AG10803 (cell line): ENCODE data around the gene L3MBTL4.
"Not testable (repeated sequence)": the region's sequence is repeated elsewhere in the genome, so short reads cannot be mapped to it uniquely, and the experiment has no call there.

Experiments used
- DNase-seq: peaks from one replicate; pipeline ENCODE4 v3.0.0; 2010; ENCODE audit warnings: low read depth
- H3K4me3 ChIP-seq: 2 replicates; pipeline ENCODE4 v1.5.1; 2011; ENCODE audit warnings: mild to moderate bottlenecking, low read length, control low read depth
- TF ChIP-seq, protein P1 (sequence below): conservative IDR thresholded peaks from 2 replicates; pipeline ENCODE4 v1.5.1; 2011; ENCODE audit warnings: mild to moderate bottlenecking, low read length, control low read depth, inconsistent platforms

L3MBTL4 gene

DNA sequence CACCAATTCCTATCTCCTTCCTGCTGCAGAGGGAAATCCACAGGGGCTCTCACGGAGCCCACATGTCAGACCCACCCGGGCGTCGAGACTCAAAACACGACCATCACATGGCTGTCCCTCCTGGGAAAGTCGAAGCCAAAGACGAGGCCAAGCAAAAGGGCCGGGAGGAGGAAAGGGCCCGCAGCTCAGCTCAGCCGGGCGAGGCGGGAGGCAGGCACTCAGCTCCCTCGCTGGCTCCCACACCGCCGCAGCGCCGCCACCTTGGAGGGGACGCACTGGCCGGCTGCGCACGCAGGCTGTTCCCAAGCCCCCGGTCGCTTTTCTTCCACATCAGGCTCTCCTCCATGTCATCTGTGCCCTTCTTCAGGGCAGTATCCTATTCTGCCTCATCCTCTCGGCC lies 130.4 kb downstream of the L3MBTL4 start:
- no peak for DNase-seq
- TF ChIP-seq, protein P1, sequence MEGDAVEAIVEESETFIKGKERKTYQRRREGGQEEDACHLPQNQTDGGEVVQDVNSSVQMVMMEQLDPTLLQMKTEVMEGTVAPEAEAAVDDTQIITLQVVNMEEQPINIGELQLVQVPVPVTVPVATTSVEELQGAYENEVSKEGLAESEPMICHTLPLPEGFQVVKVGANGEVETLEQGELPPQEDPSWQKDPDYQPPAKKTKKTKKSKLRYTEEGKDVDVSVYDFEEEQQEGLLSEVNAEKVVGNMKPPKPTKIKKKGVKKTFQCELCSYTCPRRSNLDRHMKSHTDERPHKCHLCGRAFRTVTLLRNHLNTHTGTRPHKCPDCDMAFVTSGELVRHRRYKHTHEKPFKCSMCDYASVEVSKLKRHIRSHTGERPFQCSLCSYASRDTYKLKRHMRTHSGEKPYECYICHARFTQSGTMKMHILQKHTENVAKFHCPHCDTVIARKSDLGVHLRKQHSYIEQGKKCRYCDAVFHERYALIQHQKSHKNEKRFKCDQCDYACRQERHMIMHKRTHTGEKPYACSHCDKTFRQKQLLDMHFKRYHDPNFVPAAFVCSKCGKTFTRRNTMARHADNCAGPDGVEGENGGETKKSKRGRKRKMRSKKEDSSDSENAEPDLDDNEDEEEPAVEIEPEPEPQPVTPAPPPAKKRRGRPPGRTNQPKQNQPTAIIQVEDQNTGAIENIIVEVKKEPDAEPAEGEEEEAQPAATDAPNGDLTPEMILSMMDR = no peak
- H3K4me3 ChIP-seq = no peak overlapping the region

DNA sequence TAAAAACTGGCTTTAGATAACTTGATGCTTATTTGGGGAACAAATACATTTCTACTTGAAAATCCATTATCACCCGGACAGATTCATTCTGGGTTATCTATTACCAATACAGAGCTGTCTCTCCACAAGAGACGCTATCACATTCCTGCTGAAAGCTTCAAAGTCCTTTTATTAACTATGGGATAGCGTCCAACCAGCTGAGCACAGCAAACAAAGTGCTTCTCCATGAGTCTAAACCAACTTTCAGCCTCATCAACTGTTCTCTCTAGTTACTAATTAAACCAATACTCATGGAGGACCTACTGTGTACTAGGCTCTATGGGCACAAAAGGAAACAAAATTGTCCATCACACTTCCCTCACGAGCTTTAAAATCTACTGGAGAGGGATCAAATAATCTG lies 132.8 kb downstream of the L3MBTL4 start:
- no peak overlapping the region for H3K4me3 ChIP-seq
- TF ChIP-seq, protein P1 = no peak
- DNase-seq = no peak

DNA sequence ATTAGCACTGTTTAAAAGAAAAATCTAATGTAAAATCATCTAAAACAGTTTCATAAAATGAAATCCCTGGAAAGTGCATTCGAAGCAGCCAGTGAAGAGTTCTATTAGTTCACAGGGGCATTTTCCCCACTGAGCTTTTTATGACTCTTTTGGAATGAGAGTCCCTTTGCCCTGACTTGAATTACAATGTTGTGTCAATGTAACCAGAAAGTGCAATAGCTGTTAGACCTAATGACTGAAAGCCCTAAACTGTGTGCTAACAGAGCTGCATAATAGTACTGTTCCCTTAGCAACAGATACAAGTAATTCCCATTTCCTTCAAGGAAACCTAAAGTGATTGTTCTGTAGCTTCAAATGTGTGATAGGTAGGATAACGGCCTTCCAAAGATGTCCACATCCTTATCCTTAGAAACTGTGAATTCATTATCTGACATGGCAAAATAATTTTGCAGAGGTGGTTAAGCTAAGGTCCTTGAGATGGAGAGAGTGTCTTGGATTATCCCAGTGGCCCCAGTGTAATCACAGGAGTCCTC lies 134.4 kb downstream of the L3MBTL4 start:
- no peak overlapping the region for H3K4me3 ChIP-seq
- no peak for DNase-seq
- TF ChIP-seq, protein P1 = no peak

DNA sequence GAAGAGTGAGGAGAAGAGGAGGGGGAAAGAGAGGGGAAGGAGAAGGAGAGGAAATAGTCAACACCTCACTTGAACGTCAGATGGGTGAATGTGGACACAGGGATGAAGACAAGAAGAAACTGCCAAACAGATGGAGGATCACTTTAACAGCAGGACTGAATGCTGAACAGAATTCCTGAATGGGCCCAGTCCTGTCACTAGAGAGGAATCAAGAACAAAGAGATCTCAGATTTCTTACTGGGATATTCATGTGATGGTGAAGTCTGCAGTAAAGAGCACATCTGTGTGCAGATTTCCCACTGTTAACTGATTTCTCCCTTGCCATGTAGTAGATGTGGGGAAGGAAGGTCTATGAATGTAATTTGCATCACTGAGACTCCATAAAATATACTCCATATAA lies 135.4 kb downstream of the L3MBTL4 start:
- DNase-seq = no peak
- no peak overlapping the region for H3K4me3 ChIP-seq
- TF ChIP-seq, protein P1 = no peak

DNA sequence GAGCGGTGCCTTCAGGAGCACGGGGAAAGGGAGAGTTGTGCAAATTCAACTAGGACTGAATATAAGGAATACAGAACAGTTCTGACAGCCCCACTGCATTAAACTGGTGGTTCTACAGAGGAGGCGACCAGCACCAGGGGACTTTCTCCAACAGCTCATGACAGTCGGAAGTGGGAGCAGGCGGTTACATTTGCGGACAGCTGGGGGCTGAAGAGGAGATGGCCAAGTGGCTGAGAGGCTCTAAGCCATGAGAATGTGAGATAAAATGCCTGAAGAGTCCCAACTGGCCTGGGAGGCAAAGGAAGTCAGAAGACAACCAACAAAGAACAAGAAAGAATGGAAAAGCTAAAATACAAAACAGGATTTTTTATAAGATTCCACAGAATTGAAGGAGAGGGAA lies 141.3 kb downstream of the L3MBTL4 start:
- DNase-seq = no peak
- TF ChIP-seq, protein P1 = no peak
- H3K4me3 ChIP-seq = no peak overlapping the region

DNA sequence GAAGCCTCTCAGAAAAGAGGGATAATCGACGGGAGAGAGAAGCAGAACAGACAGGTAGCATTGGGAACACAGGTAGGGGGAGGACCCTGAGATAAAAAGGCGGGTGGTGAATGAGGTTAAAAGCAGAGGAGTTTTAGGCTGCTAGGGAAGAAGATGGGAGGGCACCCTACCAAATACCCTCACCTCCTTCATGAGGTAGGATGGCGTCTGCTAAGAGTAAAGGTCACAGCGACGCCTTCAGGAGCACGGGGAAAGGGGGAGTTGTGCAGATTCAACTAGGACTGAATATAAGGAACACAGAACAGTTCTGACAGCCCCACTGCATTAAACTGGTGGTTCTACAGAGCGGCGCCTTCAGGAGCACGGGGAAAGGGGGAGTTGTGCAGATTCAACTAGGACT lies 142.6 kb downstream of the L3MBTL4 start:
- H3K4me3 ChIP-seq, DNase-seq: not testable (repeated sequence)

DNA sequence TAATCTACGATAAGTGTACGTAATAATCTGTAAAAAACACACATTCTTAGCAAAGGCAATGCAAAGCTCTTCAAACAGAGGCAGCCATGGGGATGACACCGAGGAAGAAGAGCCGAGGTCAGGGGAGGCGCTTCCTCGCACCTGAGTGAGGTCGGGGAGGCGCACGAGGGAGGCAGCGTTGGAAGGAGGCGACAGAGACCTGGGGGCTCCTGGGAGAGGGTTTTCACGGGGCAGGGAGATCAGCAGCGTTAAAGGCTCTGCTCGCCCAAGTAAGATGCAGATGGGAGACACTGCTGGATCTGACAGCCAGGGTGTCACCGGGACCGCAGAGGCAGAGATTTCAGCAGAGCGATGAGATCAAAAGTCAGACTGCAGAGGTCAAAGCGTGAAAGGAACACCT lies 143.1 kb downstream of the L3MBTL4 start:
- TF ChIP-seq, protein P1 = no peak
- no peak overlapping the region for H3K4me3 ChIP-seq
- no peak for DNase-seq

DNA sequence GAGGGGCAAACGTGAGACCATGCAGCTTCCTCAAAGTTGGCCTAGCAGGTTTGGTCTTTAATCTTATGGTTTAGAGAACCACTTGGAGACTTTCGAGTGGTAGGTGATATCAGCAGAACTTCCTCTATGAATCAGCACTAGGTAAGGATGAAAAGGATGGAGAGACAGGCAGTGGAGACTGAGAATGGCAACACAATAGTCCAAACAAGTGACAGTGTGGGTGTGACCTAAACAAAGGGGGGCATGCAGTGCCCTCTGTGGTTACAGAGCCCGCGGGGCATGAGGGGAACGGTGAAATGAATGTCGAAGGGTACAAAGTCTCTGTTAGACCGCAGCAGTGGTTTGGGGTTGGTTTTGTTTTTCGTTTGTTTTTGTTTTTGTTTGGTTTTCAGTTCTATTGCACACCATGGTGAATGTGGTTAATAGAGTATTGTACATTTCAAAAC lies 143.9 kb downstream of the L3MBTL4 start:
- TF ChIP-seq, protein P1 = no peak
- no peak for DNase-seq
- no peak overlapping the region for H3K4me3 ChIP-seq
